ENCODE results near the gene LRRC66. TPM values are rescaled to one million over a fixed set of nuclear protein-coding genes. Genes with fewer than 3 reads are reported as not detected.
A peak's percentile ranks its signal among the peaks of the same experiment; 100 is the strongest.

Gene LRRC66
- total and polyA plus RNA-seq, 2 experiments from 2014 or later, result 0.24 TPM; not detected in 1

GRCh38 chr4:51997647-51998046 lies 22.5 kb downstream of the LRRC66 start:
- Mint-ChIP-seq H3K27me3 (ENCODE audit: insufficient read depth, low read depth, poor library complexity) (peaks cover 3% of the 10 kb centered on the region), H3K4me3 (no peak overlapping the region), H3K36me3 (ENCODE audit: low read depth) (no peaks in the 10 kb centered on the region), H3K4me1 (peaks cover 16% of the 10 kb centered on the region), H3K27ac (no peak overlapping the region), H3K9me3 (no peaks in the 10 kb centered on the region)
- no peaks in the 10 kb centered on the region for H3K27me3 ChIP-seq (ENCODE audit: insufficient read depth)
- DNase-seq (ENCODE audit: low spot score) (no peak), ATAC-seq (no peak)
- no peaks in the 10 kb centered on the region for H3K36me3 ChIP-seq (ENCODE audit: insufficient read depth)
- H3K4me1 ChIP-seq (ENCODE audit: insufficient read depth), result peaks cover 12% of the 10 kb centered on the region
- no peaks in the 10 kb centered on the region for H3F3A ChIP-seq (replicated peaks; ENCODE audit: low read depth)
- no peaks in the 10 kb centered on the region for H3K9me2 ChIP-seq (ENCODE audit: insufficient read depth)
- H2AFZ ChIP-seq, result no peak overlapping the region
- no peak overlapping the region for H3K27ac ChIP-seq (ENCODE audit: low read depth)
- no peak overlapping the region for H3K4me3 ChIP-seq
- peak; percentile 14 to 25; a peak in 3 of 4 replicates for TF ChIP-seq CTCF (conservative IDR thresholded peaks at IDR 0.05; ENCODE audit: low read depth in 2 of 2)
- no peak for TF ChIP-seq EZH2 (IDR thresholded peaks at IDR 0.05; ENCODE audit: low read depth, unreplicated experiment)
- H4K20me1 ChIP-seq (replicated peaks; ENCODE audit: insufficient read depth), result peaks cover 4% of the 10 kb centered on the region; the same call in 1 of the 2 replicates
- no peaks in the 10 kb centered on the region for H3K79me2 ChIP-seq (replicated peaks; ENCODE audit: insufficient read depth)
- no peak overlapping the region for H3K4me2 ChIP-seq

GRCh38 chr4:51995647-51996220 lies 24.4 kb downstream of the LRRC66 start:
- Mint-ChIP-seq H3K4me3 (no peak overlapping the region), H3K27me3 (ENCODE audit: insufficient read depth, low read depth, poor library complexity) (no peaks in the 10 kb centered on the region), H3K36me3 (ENCODE audit: low read depth) (peaks cover 4% of the 10 kb centered on the region; the same call in 2 of the 3 replicates), H3K27ac (no peak overlapping the region), H3K9me3 (peaks cover 15% of the 10 kb centered on the region), H3K4me1 (peaks cover 16% of the 10 kb centered on the region)
- Histone ChIP-seq H3K9me2 (ENCODE audit: insufficient read depth) (no peaks in the 10 kb centered on the region), H4K20me1 (replicated peaks; ENCODE audit: insufficient read depth) (peaks cover 4% of the 10 kb centered on the region; the same call in 1 of the 2 replicates), H2AFZ (peak overlapping the region; percentile 94; the same call in 1 of the 2 replicates), H3K27ac (ENCODE audit: low read depth) (no peak overlapping the region), H3K79me2 (replicated peaks; ENCODE audit: insufficient read depth) (no peaks in the 10 kb centered on the region), H3K36me3 (ENCODE audit: insufficient read depth) (no peaks in the 10 kb centered on the region), H3K4me3 (no peak overlapping the region), H3K4me2 (peak overlapping the region; percentile 29; the same call in 1 of the 2 replicates), H3K27me3 (ENCODE audit: insufficient read depth) (no peaks in the 10 kb centered on the region), H3F3A (replicated peaks; ENCODE audit: low read depth) (no peaks in the 10 kb centered on the region), H3K4me1 (ENCODE audit: insufficient read depth) (peaks cover 12% of the 10 kb centered on the region)
- DNase-seq (ENCODE audit: low spot score) (peak; percentile 35), ATAC-seq (peak; percentile 75)
- TF ChIP-seq POLR2AphosphoS5 (IDR thresholded peaks at IDR 0.05; ENCODE audit: low read depth) (no peak), ZNF114 (CRISPR knock-in tag; IDR thresholded peaks at IDR 0.05) (no peak), EZH2phosphoT487 (IDR thresholded peaks at IDR 0.05; ENCODE audit: unreplicated experiment) (no peak), NANOG (IDR thresholded peaks at IDR 0.05; ENCODE audit: borderline replicate concordance) (no peak), REST (IDR thresholded peaks at IDR 0.05; ENCODE audit: unreplicated experiment) (no peak), CREB1 (CRISPR knock-in tag; IDR thresholded peaks at IDR 0.05; ENCODE audit: low read depth) (no peak), ZNF331 (CRISPR knock-in tag; IDR thresholded peaks at IDR 0.05; ENCODE audit: low read depth) (no peak), EZH2 (IDR thresholded peaks at IDR 0.05; ENCODE audit: low read depth, unreplicated experiment) (no peak)

All from GM23338 (cell line).